ENCODE data around the gene CCDC146. TPM values are rescaled to one million over a fixed set of nuclear protein-coding genes. Genes with fewer than 3 reads are reported as not detected.
A peak's percentile ranks its signal among the peaks of the same experiment; 100 is the strongest.
"Not testable (repeated sequence)": the region's sequence is repeated elsewhere in the genome, so short reads cannot be mapped to it uniquely, and the experiment has no call there.

The CCDC146 gene, protein sequence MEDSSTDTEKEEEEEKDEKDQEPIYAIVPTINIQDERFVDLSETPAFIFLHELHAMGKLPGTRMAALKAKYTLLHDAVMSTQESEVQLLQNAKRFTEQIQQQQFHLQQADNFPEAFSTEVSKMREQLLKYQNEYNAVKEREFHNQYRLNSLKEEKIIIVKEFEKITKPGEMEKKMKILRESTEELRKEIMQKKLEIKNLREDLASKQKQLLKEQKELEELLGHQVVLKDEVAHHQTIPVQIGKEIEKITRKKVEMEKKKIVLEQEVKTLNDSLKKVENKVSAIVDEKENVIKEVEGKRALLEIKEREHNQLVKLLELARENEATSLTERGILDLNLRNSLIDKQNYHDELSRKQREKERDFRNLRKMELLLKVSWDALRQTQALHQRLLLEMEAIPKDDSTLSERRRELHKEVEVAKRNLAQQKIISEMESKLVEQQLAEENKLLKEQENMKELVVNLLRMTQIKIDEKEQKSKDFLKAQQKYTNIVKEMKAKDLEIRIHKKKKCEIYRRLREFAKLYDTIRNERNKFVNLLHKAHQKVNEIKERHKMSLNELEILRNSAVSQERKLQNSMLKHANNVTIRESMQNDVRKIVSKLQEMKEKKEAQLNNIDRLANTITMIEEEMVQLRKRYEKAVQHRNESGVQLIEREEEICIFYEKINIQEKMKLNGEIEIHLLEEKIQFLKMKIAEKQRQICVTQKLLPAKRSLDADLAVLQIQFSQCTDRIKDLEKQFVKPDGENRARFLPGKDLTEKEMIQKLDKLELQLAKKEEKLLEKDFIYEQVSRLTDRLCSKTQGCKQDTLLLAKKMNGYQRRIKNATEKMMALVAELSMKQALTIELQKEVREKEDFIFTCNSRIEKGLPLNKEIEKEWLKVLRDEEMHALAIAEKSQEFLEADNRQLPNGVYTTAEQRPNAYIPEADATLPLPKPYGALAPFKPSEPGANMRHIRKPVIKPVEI
- 2.6 TPM for total RNA-seq

DNA sequence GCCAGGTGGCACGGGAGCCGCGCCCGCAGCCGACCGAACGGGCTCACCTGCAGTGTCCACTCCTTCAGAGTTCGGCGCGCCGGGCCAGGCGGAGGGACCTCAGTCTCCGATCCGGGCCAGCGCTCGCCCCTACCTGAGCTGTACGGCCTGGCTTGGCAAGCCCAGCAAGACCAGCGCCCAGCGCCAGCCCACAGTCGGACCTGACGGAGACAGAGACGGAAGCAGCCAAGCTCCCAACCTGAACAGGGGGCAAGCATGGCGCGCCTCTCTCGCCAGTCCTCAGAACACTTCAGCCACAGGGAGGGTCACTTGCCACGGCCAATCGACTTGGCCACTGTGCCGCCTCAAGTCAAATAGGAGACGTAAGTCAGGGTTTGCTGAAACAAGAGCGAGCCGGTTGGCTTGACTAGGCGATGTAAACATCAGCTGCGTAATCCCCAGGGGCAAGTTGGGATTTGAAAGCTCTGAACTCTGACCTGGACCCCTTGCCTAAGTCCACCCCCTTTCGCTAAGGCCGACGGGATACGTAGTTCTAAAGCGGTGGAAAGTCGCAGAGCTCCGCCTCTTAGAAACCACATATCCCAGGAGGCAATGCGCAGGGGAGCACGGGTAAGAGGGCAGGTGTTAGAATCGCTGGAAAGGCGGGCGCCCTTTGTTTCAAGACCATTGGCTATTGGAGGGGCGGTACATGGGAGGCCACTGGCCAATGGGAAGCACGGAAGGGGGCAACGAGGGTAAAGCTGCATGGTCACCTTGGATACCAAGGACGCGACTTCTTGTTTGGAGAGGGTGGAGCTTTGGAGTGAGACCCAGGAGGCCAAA, at the start of gene CCDC146:
Gene CCDC146, plus strand, starts transcription at position 756 of the 822 bp plus-strand sequence. CDS start 45,054 bp downstream, outside the sequence.
- peak; percentile 95 for ATAC-seq
- peak; percentile 99 for DNase-seq (ENCODE audit: low spot score)

GRCh38 chr7:77074786-77075396, 47.5 kb upstream of the CCDC146 start:
- not testable (repeated sequence) for DNase-seq (ENCODE audit: low spot score); ATAC-seq

DNA sequence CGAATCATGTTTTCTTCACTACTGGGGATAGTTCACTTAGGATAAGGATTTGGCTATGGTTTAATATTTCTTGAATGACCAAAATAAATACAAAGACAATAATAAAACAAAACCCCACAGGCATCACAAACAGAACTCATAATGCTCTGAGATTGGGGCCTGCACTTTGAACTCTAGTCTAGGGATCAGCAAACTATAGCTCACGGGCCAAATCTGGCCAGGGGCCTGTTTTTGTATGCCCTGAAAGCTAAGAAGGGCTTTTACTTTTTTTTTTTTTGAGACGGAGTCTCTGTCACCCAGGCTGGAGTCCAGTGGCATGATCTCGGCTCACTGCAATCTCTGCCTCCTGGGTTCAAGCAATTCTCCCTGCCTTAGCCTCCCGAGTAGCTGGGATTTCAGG, 45.4 kb upstream of the CCDC146 start:
- peak; percentile 90 for ATAC-seq
- peak; percentile 56 for DNase-seq (ENCODE audit: low spot score)

DNA sequence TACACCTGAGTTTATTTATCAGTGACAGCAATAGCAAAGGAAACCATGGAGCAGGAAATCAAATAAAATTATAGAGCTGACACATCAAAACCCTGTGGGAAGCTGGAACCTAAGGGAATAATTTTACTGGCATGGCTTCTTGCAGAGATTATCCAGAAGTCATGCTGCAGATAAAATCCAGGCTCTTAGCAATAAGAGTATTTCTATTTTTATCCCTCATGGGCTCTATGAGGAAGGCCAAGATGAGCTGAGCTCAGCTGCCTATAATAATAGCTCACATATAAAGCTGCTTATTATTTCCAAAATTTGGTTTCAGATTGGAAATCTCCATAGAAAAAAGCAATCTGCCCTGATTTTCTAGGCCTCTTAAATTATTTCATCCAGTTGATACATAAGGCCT, 43.3 kb upstream of the CCDC146 start:
- not testable (repeated sequence) for ATAC-seq; DNase-seq (ENCODE audit: low spot score)

DNA sequence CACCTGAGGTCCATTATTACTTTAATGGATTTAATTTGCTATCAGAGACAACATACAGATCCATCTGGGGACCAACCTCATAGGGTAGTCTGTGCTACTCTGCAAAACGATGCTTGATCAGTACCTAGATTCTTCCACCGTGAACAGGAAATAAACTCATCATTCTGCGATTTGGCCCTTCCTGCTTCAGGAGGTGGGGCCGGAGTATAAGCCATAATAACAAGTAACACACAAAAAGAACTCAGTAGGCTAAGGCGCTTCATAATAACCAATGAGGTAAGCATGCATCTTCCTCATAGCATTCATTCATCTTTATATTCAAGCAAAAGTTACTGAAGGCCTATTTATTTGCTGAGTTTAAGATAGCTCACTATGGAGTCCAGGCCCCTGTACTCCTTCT, 42.8 kb upstream of the CCDC146 start:
- not testable (repeated sequence) for ATAC-seq; DNase-seq (ENCODE audit: low spot score)

DNA sequence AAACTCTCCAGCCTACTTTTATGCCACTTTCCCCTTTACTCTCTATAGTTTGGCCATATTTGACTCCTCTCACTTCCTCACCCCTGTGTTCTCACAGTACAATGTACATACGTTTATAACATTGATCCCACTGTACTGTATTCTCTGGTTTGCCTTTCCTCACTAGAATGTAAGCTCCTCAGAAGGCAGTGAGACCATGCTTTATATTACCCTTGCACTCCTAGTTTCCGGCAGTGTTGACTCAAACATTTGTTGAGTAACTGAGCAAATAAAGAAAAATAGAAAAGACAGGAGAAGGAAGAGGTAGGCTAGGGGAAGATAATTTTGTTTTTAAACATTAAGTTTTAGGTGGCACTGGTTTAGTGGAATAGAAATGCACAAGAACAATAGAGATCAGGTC, 42.2 kb upstream of the CCDC146 start:
- peak; percentile 70 for ATAC-seq
- DNase-seq (ENCODE audit: low spot score) = not testable (repeated sequence)

DNA sequence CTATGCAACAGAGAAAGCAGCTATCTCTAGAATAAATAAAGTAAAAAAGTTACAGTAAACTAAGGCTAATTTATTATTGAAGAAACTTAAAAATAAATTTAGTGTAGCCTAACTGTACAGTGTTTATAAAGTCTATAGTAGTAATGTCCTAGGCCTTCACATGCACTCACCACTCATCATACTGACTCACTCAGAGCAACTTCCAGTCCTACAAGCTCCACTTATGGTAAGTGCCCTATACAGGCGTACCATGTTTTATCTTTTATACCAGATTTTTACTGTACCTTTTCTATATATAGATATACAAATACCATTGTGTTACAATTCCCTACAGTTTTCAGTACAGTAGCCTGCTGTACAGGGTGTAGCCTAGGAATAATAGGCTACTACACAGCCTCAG, 40.2 kb upstream of the CCDC146 start:
- not testable (repeated sequence) for DNase-seq (ENCODE audit: low spot score); ATAC-seq

DNA sequence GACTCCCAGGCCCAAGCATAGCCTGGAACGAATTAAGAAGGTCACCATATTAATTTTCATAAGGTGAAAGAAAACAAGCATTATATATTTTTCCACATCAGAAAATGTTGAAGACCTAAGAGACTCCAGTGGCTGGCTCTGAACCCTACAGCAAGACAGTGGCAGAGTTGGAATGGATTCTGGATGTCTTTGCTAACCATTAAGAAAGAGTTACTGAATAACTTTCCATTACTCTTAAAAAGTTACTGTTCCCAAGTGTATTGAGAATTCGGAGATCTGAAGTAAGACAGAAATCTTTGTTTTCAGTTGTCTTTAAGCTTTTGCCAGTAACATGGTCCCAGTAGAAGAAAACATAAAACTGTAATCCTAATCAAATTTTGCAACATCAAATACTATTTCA, 30.1 kb upstream of the CCDC146 start:
- not testable (repeated sequence) for ATAC-seq; DNase-seq (ENCODE audit: low spot score)

- ATAC-seq; DNase-seq (ENCODE audit: low spot score): not testable (repeated sequence)
These were observed 21.9 kb upstream of the CCDC146 start for GRCh38 chr7:77100501-77100900.

- not testable (repeated sequence) for DNase-seq (ENCODE audit: low spot score)
- ATAC-seq = peak; percentile 11
These were observed 21.2 kb upstream of the CCDC146 start for GRCh38 chr7:77101187-77101586.

DNA sequence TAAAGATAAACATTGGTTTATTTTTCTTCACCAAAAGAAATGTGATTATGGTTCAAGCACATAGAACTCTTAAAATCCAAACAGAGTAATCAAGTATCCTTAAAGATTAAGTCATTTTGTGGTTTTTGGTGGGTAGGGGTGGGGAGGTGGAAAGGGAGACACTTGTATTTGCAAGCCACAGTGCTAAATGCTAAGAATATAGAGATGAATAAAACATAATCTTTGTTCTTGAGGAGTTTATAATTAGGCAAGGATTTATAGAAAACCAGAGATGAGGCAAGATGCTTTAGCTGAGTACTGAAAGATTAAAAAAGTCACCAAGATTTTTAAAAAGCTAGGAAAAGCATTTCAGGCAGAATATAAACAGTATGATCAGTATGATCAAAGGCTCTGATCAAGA, 19.7 kb upstream of the CCDC146 start:
- not testable (repeated sequence) for DNase-seq (ENCODE audit: low spot score); ATAC-seq

GRCh38 chr7:77105904-77106303, 16.5 kb upstream of the CCDC146 start:
- not testable (repeated sequence) for DNase-seq (ENCODE audit: low spot score); ATAC-seq

- DNase-seq (ENCODE audit: low spot score) = not testable (repeated sequence)
- peak; percentile 76 for ATAC-seq
These were observed 14.8 kb upstream of the CCDC146 start for GRCh38 chr7:77107659-77108058.

GRCh38 chr7:77108362-77108761, 14.1 kb upstream of the CCDC146 start:
- not testable (repeated sequence) for DNase-seq (ENCODE audit: low spot score); ATAC-seq

DNA sequence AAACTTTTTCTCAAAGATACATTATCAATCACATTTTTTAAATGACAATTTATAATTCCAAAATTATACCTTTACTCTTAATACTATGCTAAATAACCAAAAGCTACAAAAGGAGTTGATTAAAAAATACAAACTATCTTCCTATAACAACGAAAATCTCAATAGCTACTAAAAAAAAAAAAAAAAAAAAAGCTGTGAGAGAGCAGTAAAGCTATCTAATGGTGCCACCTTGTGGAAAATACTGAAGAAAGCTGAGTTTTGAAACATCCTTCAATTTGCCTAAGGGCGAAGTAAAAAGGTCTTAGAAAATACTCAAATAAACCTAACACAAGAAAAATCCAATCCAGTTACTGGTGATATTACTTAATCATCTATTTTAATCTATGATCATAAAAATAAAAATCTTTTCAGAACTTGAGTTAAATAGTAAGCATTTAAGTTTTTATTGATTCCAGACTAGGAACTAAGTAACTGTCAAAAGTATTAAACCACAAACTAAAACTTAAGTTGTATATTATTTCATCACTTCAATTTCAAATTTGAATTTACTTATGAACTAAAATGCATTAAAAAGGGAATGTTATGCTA, 9.6 kb upstream of the CCDC146 start:
- peak; percentile 72 for ATAC-seq
- not testable (repeated sequence) for DNase-seq (ENCODE audit: low spot score)

DNA sequence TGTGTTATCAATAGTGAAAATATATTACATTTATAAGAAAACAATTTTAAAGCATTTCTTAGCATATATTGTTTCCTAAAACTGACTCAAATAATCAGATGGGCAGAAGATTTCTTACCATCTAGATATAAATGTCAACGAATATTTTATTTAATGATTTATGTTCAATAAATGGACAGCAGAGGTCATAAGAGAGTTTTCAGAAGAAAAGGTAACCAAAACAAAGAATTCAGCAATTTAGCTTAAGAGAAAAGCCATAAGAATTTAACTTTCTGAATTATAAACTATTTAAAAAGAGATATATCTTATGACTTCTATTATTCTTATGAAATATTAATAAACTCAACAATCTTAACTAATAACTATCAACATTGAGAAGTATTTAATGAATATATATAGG, 3.1 kb downstream of the CCDC146 start:
- DNase-seq (ENCODE audit: low spot score) = not testable (repeated sequence)

GRCh38 chr7:77127009-77127408, 4.6 kb downstream of the CCDC146 start:
- not testable (repeated sequence) for DNase-seq (ENCODE audit: low spot score); ATAC-seq

More for the DNA sequence above, 3.1 kb downstream of the CCDC146 start:
- ATAC-seq = not testable (repeated sequence)

DNA sequence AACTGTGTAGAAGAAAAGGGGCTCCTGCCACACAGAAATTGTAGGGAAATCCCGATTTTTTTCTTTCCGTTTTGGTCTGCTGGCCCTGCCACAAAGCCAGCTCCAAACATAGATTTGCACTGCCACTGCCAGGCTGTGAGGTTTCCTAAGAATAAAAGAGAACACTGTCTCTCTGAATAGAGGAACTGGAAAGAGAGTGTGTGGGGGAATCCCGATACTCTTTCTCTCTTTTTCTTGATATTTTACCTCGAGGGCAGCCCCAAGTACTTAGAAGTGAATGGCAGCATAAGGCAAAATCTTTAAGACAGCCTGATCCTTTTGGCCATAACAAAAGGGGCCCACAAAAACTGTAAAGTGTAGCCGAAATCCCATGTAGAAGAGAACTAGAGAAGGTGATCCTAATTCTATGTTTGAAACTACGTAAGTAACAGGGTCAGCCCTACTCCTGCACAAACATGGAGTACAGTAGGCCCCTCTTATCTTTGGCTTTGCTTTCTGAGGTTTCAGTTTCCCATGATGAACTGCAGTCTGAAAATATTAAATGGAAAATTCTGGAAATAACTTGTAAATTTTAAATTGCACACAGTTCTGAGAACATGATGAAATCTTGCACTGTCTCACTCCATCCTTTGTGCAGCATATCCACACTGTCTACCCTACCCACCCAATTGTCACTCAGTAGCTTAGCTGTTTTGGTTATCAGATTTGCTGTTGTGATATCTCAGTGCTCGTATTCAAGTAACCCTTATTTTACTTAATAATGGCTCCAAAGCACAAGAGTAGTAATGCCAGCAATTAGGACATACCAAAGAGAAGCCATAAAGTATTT, 6.4 kb downstream of the CCDC146 start:
- DNase-seq (ENCODE audit: low spot score); ATAC-seq: not testable (repeated sequence)
